T follicular helper cell (primary cell): Measurements from ENCODE around the gene SLX9.

Experiments
- DNase-seq: peaks from one replicate; pipeline ENCODE4 v3.0.0-alpha.2; 2020; ENCODE audit warnings: low read depth

The SLX9 gene

DNA sequence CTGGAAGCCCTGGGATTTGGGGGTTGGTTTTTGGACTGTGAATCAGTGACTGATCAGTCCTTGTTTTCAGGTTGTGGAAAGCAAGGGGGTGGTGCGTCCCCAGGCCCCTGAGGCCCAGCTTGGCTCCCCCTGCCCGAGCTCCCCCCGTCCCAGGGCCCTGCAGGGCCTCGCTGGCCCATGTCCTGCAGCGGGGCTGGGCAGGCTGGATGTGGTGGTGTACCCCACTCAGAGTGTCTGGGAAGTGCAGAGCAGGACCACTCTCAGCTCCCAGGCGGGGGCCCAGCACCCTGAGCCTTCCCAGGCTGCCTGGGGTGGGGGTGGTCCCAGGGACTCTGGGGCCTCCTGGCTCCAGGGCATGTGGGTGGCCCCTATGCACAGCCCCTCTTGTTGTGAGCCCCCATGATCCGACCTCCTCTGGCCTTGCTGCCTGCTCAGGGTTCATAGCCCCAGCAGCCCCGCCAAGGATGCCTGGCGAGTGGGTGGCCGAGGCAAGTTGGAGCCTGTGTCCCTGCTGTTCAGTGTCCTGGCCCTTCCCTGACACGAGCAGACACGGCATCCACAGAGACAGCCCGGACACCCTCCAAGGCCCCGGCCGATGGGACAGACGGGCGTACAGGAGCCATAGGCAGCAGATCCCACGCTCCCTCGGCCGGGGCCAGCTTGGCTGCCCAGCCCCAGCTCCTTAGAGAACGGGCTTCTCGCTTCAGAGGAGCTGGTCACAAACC is 37.9 kb downstream of the SLX9 start:
- DNase-seq: no peak

DNA sequence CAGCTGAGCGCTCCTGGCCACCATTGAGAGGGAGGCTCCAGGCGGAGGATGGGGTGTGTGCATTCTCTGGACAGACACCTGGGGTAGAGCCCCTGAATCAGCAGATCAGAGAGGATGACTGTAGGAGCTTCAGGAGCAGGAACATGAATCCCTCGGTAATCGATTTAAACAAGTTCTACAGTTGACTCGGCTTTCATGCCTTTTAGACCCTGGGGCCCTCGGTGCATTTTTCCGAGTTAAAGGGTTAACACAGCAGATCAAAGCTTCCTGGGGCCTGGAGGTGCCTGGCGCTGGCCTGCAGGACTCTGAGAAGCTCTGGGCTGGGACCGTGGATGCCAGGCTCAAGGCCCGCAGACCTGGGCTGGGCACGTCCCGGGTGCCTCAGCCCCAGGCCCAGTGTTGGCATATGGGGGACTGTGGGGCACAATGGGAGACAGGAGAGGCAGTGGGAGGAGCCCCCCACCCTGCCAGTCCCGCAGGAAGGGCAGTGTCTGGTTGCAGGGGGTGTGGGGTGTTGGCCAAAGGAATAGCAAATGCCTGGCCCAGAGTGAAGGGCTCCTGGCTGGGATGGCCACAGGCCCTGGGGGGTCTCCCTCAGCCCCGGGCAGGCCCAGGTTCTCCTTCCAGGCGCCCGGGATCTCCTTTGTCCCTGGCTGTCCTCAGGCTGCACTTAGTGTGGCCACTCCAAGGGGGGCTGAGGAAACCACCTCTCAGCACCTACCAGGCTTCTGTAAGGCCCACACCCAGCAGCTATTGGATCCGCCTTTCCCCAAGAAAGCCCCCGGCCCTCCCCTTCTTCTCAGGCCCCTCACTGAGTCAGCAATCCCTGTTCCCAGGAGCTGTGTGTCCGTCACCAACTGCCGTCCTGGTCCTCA is 40.1 kb downstream of the SLX9 start:
- DNase-seq: no peak

DNA sequence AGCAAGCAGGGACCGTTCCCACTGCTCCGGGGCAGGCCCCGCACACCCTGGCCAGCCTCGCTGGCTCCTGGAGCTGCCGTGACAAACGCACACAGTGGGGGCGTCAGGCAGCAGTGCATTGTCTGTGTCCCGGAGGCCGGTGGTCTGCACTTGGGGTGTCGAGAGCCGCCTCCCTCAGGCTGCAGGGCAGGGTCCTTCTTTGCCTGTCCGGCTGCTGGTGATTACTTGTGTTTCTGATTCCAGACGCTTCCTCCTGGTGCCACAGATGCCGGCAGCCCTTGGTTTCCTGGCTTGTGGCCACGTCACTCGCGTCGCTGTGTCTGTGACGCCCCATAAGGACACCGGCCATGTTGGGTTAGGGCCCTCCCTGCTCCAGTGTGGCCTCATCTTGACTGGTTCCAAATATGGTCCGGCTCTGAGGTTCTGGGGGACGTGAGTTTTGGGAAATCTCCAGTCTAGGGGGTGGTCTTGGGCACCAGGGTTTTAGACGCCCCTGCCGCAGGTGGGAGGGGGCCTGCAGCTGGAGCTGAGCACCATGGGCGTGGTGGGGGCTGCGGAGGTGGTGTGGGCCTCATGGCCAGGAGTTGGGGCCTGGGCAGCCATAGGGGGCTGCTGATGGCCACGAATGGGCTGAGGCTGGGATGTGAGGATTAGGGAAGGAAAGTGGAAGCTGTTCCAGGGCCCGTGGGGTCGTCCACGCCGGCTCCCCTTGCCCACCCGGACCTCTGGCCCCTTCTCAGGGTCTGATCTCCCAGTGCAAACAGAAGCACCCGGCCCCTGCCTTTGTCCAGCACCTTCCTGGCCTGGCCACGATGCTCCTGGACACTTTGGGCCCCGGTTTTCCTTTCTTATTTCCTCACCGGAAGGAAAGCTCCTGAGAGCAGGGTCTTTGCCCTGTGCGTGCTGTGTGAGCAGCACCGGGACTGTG is 41.0 kb downstream of the SLX9 start:
- no peak for DNase-seq

DNA sequence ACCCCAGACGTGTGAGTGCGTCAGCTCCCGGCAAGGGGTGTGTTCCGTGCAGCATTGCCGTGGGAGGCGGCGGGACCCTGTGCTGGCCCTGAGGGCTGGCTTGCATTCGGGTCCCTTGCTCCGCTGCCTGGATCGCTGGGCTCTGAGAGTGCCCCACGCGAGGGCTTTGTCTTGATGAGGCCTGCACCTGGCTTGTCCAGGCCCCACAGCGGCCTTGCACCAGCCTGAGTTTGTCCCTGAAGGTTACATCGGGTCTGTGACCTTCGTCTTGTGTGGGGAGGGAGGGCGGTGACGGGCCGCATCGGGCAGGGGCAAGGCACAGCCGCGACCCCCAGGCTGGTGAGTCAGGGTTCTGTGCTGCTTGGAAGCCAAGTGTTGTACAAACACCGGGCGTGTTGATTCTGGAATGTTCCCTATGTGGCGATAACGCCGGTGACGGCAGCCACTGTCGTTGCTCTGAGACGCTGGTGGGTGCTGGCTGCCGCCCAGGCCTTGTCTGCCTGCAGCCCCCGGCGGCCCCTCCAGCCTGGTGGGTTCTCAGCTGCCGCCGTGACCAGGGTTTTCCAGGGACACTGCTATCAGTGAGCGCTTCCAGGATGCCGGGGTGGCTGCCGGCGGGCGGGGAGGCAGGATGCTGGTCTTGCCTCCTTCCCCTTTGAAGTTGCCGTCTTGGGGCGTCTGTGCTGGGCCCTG is 42.9 kb downstream of the SLX9 start:
- DNase-seq: no peak

DNA sequence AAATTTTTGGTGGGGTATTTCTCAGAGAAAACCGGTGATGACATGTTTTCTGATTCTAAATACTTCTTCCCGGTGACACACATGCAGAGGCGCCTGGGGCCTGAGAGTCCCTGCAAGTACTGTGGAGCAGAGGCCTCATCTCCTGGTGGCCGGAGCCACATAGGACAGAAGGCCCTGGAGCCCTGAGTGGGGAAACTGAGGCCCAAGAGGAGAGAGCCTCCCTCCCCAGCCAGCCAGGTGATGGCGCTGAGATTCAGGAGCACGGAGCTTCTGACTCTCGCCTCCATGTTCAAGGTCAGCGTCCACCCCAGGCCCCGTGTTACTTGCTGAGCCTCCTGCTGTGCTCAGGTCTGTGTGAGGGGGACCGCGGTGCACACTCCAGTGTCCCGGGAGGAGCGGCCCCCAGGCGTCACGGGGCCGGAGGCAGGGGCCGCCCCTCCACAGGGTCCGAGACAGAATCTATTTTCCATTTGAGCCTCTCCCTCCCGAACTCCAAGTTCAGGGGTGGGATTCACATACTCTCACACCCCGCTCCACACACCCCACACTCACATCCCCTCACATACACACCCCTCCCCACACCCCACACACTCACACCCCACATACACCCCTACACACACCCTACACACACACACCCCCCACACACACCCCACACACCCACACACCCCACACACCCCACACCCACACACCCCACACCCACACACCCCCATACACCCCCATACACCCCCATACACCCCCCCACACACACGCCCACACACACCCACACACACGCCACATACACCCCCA is 43.8 kb downstream of the SLX9 start:
- DNase-seq: no peak

DNA sequence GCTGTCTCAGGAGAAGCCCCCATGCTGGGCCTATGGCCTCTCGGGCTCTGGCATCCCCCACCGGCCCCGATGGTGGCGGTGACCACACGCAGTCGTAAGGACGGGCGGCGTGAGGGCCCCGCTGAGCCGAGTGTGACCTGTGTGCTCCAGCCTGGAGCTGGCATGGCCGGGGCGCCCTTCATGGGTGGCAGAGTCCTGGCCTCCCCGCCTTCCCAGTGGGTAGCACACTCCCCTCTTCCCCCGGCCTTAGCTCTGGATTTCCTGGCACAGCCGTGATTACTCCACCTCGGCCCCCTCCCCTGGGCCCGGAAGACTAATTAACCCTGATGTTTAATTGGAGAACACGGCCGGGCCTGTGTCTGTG is 44.6 kb downstream of the SLX9 start:
- DNase-seq: no peak

DNA sequence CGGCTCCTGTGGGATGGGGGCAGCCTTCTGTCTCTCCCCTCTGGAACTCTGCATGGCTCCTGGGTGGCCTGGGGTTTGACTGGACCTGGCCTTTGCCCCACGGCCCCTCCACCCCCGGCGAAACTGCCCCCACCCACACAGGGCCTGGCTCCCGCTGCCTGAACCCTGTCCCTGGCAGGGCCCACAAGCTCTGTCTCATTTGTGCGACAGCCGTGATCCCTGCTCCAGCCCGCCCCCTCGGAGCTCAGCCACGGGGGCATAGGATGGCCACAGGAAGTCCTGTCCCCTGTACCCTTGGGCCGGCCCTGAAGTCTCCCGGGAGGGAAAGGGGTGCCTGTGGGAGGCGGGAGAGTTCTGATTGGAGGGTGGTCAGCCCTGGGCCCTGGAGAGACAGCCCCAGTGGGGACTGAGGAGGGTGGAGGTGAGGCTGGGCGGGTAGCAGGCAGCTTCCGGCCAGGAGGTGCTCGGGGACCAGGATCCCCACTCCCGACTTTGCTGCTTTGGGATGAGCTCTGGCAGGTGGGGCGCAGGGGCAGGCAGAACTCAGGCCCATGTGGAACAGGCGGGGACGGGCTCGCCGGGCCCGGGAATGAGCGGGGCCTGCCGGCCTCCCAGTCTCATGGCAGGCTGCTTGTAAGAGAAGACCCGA is 45.1 kb downstream of the SLX9 start:
- DNase-seq: no peak

DNA sequence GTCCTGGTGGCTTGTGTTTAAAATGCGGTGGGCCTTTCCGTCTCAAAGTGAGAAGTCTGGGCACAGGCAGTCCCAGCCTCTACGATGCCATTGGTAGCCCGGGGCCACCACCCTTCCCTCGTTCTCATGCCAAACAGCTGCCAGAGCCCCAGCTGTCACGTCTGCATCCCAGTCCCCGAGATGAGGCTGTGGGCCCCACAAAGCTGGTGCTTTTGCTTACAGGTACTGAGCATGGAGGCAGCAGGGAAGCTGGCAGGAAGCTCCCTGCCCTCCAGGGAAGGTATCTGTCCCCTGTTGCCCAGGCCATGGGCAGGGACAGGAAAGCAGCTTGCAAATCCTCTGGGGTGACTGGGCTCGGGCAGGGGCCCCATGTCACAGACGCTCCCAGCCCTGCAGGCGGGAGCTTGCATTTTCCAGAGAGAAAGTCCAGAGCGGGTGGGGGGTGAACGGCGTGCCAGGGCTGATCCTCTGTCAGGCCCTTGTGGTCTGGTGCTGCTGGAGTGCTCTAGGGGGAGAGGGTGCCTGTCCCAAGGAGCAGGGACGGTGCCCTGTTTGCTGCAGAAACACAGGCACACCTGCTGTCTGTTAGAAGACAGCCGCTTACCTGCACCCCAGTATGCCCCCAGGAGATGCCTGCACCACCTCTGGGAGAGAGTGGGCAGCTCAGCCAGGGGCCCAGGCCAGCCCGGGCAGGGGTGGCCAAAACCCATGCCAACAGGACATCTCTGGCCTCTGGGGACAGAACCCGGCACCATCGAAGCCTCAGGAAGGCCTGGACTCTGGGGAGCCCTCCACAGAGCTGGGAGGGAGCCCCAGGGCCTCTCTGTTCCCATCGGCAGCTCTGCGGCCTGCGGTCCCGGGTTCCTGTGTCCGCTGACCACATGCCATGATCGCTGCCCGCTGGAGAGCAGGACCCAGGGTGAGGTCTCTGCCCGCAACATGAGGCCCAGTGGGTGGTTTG is 45.9 kb downstream of the SLX9 start:
- DNase-seq: no peak

DNA sequence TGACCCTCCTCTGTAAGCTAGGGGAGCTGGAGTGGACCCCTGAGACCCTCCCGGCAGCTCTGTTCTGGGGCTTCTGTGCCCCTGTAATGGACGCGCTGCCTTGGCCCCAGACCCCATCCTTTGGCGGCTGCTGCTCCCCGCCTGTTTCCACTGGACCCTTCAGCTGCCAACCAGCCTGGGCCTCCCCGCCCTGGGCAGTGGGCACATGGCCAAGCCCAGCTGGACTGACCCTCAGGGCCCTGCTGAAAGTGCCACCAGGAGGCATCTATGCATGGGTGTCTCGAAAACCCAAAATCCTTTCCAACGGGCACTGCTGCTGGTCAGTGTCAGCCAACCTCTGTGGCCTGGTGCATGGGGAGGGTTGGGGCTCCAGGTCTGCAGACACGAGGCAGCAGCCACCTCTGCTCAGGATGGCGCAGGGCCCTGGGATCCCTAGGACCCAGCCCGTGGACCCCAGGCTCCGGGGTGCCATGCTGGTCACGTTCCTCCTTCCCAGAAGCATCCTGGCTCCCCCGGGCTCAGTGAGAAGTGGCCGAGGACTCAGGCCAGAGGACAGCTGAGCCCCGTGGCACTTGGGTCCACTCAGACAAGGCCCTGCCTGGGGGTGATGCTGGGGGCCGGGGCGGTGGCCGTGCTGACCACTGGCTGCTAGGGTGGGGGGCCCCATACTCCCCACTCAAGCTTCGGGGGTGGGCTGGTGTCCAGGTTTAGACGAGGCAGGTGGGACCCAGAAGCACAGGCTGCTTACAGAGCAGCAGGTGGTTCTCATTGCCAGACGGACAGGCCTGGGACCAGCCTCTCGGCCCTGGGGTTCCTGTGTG is 46.9 kb downstream of the SLX9 start:
- DNase-seq: no peak

DNA sequence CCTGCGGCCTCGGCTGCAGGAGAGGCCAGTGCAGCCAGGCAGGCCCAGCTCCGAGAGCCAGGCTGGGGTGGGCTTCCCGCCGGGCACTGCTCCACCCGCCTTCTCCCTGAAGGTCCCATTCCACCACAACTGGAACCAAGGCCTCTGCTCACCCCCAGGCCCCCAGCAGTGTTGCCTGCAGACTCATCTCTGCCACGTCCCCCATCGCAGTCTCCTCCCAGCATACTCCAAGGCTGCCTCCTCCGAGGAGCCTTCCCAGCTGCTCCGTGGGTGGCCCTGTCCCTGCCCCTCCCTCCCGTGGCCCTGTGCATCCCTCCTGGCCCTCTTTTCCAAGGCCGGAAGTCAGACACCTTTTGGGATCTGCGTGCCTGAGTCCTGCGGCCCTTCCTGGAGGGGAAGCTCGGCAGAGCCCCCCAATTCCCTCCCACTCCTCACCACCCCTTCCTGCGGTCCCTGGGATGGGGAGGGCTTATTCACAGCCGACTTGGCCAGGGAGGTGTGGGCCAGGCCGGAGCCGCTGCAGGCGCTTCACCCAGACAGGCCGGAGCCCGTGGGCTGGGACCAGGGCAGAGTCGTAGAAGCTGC is 47.6 kb downstream of the SLX9 start:
- no peak for DNase-seq

DNA sequence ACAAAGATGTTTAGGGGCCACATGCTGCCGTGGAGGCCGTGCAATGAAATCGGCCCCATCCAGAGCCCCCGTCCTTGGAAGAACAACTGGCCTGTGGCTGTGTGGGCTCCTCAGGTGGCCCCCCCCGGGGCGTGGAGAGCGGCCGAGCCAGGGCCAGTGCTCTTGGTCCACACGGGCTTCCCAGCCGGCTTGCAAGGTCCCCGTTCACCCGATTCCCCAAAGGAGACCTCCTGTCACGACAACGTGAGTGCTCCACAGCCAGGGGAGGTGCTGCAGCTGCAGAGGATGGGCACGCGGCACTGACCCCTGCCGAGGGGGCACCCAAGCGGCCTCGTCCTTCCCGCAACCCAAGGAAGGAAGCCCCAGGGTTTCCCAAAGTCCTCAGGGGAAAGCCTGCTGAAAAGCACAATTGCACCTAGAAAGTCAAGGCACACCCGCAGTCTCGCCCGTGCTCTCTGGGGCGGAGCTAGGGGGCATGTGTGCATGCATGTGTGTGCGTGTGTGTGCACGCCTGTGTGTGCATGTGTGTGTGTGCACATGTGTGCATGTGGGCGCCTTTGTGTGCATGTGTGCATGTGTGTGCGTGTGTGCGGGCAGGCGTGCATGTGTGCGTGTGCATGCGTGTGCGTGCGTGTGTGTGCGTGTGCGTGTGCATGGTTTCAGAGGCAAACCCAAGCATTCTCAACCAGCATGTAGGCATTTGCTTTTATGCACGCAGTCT is 48.2 kb downstream of the SLX9 start:
- DNase-seq: no peak

DNA sequence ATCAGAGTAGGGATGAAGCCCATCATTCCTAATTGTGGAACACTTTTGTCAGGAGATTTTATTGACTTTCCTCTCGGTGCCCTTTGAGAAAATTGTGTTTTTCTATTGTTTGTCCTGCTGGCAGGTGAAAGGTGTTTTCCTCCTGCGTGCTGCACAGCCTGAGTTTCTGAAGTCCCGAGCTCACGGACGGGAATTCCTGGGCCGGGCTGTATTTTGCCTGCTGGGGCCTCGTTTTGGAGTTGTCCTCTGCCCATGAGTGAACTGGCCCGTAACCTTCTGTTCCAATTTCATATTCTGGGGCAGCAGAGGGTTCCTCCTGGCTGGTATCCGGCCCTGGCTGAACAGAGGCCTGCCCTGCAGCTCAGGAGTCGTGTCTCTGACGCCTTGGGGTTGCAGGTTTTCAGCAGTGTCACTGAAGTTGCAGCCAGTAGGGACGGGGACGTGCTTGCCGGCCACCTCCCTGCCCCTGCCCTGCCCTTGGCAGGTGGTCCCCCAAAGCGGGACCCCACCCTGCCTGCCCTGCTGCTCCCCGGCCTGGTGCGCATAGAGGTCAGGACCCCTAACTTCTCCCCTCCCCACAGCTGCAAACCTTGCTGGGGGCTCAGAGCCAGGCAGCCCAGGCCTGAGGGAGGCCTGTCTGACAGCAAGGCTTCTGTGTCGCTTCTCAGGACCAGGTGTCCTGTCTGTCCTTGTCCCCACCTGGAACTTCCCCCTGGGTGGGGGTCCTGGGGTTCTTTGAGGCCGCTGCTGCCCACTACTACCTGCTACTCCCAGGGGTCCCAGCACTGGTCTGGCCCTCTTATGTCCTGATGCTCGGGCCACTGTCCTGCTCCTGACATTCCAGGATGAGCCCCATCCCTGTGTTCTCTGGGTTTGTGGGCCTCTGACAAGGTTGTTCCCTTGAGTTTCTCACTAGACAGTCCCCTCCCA is 49.0 kb downstream of the SLX9 start:
- DNase-seq: no peak

DNA sequence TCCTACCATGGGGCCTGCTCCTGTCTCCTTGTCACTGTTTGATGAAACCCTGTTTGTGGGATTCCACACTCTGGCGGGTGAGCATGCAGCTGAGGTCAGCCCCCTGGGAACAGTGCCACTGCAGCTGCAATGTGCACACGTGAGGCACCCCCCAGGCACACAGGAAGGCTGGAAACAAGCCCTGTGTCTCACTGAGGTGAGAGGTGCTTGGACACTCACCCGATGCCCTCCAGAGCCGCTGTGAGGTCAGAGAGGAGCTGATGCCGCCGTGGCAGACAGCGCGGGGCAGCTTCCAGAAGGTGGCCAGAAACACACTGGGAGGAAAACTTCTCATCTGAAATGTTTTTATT is 49.7 kb downstream of the SLX9 start:
- no peak for DNase-seq

DNA sequence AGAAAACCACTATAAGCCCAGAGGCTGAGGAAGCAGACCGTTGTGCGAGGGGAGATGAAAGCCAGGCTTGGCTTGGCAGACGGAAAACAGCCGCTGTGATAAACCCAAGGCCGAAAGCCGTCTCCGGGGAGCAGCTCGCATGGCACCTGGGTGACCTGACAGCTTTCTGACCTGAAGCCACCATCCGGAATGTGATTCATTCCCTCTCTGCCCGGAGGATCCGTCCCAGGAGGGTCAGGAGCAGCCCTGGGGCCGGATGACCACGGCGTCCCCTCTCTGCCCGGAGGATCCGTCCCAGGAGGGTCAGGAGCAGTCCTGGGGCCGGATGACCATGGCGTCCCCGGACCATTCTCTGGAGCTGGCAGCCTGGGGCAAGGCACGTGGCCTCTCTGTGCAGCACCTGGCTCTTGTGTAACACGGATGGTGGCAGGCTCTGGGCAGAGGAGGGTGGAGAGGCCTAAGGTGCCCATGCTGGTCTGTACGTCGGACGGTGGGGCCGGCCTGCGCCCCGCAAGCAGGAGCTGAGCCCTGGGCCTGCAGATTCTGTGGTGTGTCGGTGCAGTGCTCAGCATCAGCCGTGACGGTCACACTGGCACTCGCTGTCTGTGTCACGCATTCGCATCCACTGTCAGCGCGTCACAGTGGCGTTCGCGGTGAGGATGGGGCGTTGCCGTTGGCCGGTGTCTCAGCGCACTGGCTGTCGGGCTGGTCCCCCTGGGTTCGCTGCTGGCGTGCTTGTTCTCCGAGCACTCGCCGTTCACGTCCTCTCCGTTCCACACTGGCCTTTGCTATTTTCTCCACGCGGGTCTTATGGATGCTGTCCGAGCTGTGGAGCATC is 50.3 kb downstream of the SLX9 start:
- DNase-seq: no peak

DNA sequence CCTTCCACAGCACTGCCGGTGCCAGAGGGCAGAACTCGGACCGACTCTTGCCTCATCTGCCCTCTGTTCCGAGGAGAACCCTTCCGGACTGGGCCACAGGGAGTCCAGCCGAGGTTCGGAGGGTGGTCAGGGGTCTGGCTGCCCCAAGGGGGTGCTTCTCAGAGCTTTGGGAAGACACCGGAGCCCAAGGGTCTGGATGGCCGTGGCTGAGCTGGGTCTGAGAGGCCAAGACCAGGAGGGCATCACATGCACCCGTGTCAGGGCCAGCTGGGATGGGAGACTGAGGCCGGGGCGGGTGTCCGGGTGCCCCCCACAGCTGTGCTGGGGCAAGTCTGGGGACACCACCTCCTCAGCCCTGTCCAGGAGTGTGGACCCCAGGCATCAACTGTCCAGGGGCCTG is 51.1 kb downstream of the SLX9 start:
- no peak for DNase-seq
